IMR-90 (cell line): ENCODE results near the gene CD99. TPM values are rescaled to one million over a fixed set of nuclear protein-coding genes. Genes with fewer than 3 reads are reported as not detected.

Source experiments
- ATAC-seq: fragments of 200-7000 bp; cut with Tn5 transposase; 2 replicates; pipeline ENCODE4 v1.9.1; 2020; ENCODE audit warnings: low read depth, mild to moderate bottlenecking, moderate library complexity
- BruUV-seq: library from RNA; stranded (reverse); fragments of 400-500 nt; replicated peaks from 2 replicates; lab custom pipeline; 2021; lab: Mats Ljungman, UMichigan
- CTCF ChIA-PET: fragments of 300-600 bp; formaldehyde crosslinking; extraction: SDS; loops from one replicate; lab custom pipeline; 2021; ENCODE audit warnings: antibody characterized with exemption; lab: Yijun Ruan, JAX
- POLR2A ChIA-PET: fragments of 300-600 bp; sonication (Branson Sonifier 250); formaldehyde crosslinking; loops from one replicate; lab custom pipeline; 2022; ENCODE audit warnings: antibody characterized with exemption; ENCODE audit not compliant: unreplicated experiment; lab: Charles Lee
- DNase-seq: peaks from one replicate; pipeline ENCODE4 v3.0.0; 2013
- H2AFZ ChIP-seq: replicated peaks from 2 replicates; pipeline ENCODE3; 2013; ENCODE audit warnings: low read length, mild to moderate bottlenecking; ENCODE audit not compliant: poor library complexity
- H2AK5ac ChIP-seq: 2 replicates; pipeline ENCODE4 v1.6.1; 2013; ENCODE audit warnings: low read depth, low read length, inconsistent platforms
- H2AK9ac ChIP-seq: replicated peaks from 2 replicates; pipeline ENCODE3; 2013; ENCODE audit warnings: mild to moderate bottlenecking, low read depth, low read length, moderate library complexity; ENCODE audit not compliant: poor library complexity
- H2BK120ac ChIP-seq: 2 replicates; pipeline ENCODE4 v1.6.1; 2013; ENCODE audit warnings: low read depth, low read length, inconsistent platforms
- H2BK15ac ChIP-seq: 3 replicates; pipeline ENCODE4 v1.6.1; 2013; ENCODE audit warnings: low read depth, low read length, inconsistent platforms
- H2BK20ac ChIP-seq: 2 replicates; pipeline ENCODE4 v1.6.1; 2013; ENCODE audit warnings: low read depth, mild to moderate bottlenecking, inconsistent platforms, low read length, moderate library complexity
- H2BK5ac ChIP-seq: 2 replicates; pipeline ENCODE4 v1.6.1; 2013; ENCODE audit warnings: mild to moderate bottlenecking, low read depth, low read length, inconsistent platforms; ENCODE audit not compliant: poor library complexity, severe bottlenecking
- H3K14ac ChIP-seq: replicated peaks from 2 replicates; pipeline ENCODE4 v1.6.1; 2013; ENCODE audit warnings: low read depth, low read length, inconsistent platforms
- H3K18ac ChIP-seq: 2 replicates; pipeline ENCODE4 v1.6.1; 2013; ENCODE audit warnings: low read depth, low read length, control low read depth
- H3K23ac ChIP-seq: 2 replicates; pipeline ENCODE4 v1.6.1; 2013; ENCODE audit warnings: low read depth, low read length, inconsistent platforms
- H3K27ac ChIP-seq: 2 replicates; pipeline ENCODE4 v1.5.1; 2013; ENCODE audit warnings: mild to moderate bottlenecking, control low read depth, low read length; ENCODE audit not compliant: insufficient read depth
- H3K27me3 ChIP-seq: 2 replicates; pipeline ENCODE4 v1.6.1; 2013; ENCODE audit warnings: low read length; ENCODE audit not compliant: control insufficient read depth, insufficient read depth
- H3K36me3 ChIP-seq: 2 replicates; pipeline ENCODE4 v1.6.1; 2013; ENCODE audit warnings: low read length, mixed read lengths; ENCODE audit not compliant: control insufficient read depth, insufficient read depth
- H3K4ac ChIP-seq: 2 replicates; pipeline ENCODE4 v1.6.1; 2013; ENCODE audit warnings: low read depth, low read length, inconsistent platforms
- H3K4me1 ChIP-seq: 2 replicates; pipeline ENCODE4 v1.6.1; 2013; ENCODE audit warnings: low read length, mixed read lengths; ENCODE audit not compliant: control insufficient read depth, insufficient read depth
- H3K4me2 ChIP-seq: 2 replicates; pipeline ENCODE4 v1.6.1; 2013; ENCODE audit warnings: low read depth, mild to moderate bottlenecking, control low read depth, low read length, moderate library complexity
- H3K4me3 ChIP-seq: 2 replicates; pipeline ENCODE4 v1.5.1; 2013; ENCODE audit warnings: low read depth, mild to moderate bottlenecking, control low read depth, low read length, moderate library complexity; ENCODE audit not compliant: insufficient read depth
- H3K56ac ChIP-seq: 2 replicates; pipeline ENCODE4 v1.6.1; 2013; ENCODE audit warnings: low read length, inconsistent platforms; ENCODE audit not compliant: insufficient read depth; ENCODE audit errors: extremely low read depth
- H3K79me1 ChIP-seq, 2 experiments: 2 replicates each; pipeline ENCODE4 v1.6.1; 2013; ENCODE audit warnings: low read length in 2 of 2, inconsistent platforms in 1 of 2, low read depth in 1 of 2
- H3K9ac ChIP-seq: 2 replicates; pipeline ENCODE4 v1.6.1; 2013; ENCODE audit warnings: low read depth, low read length, control low read depth
- H3K9me1 ChIP-seq: 2 replicates; pipeline ENCODE4 v1.6.1; 2013; ENCODE audit warnings: low read length, inconsistent platforms; ENCODE audit not compliant: insufficient read depth
- H3K9me3 ChIP-seq: 2 replicates; pipeline ENCODE4 v1.6.1; 2013; ENCODE audit warnings: low read length; ENCODE audit not compliant: control insufficient read depth, insufficient read depth
- H4K20me1 ChIP-seq: 2 replicates; pipeline ENCODE4 v1.6.1; 2013; ENCODE audit warnings: low read length, inconsistent platforms; ENCODE audit not compliant: insufficient read depth
- H4K5ac ChIP-seq: 2 replicates; pipeline ENCODE4 v1.6.1; 2013; ENCODE audit warnings: mild to moderate bottlenecking, low read depth, low read length, control low read depth
- H4K8ac ChIP-seq, 2 experiments: 2 replicates each; pipeline ENCODE4 v1.6.1; 2013; ENCODE audit warnings: low read depth in 2 of 2, low read length in 2 of 2, control low read depth in 1 of 2, inconsistent platforms in 1 of 2
- H4K91ac ChIP-seq: 2 replicates; pipeline ENCODE4 v1.6.1; 2013; ENCODE audit warnings: low read depth, low read length, inconsistent platforms; ENCODE audit not compliant: insufficient read depth
- MAZ ChIP-seq: IDR thresholded peaks from 2 replicates; pipeline ENCODE4 v1.6.1; 2012; ENCODE audit warnings: low read depth, mild to moderate bottlenecking, low read length, improper control_type of control experiment, moderate library complexity, borderline replicate concordance
- WGBS, 2 experiments: methylation state at CpG; one replicate each; pipeline versions ENCODE4 v1.1.5 to v1.1.7; 2013; ENCODE audit warnings: missing lambda C conversion rate in 2 of 2; ENCODE audit not compliant: insufficient read length in 1 of 2; ENCODE audit errors: extremely low coverage in 2 of 2; 5-methylcytosine and 5-hydroxymethylcytosine counted together
- dilution Hi-C: fragments of 300-500 bp; cut with HindIII; formaldehyde crosslinking; loops from one replicate; pipeline ENCODE4 v1.14.3; 2018; ENCODE audit warnings: low sequenced_read_pairs; ENCODE audit not compliant: unreplicated experiment
- in situ Hi-C: fragments of 300-500 bp; cut with MboI; formaldehyde crosslinking; loops from 3 replicates; pipeline ENCODE4 v1.14.3; 2019; ENCODE audit warnings: low sequenced_read_pairs, inconsistent platforms, mixed read lengths
- intact Hi-C: fragments of 100-400 bp; cut with micrococcal nuclease; formaldehyde crosslinking; loops from 2 replicates; pipeline ENCODE4 v1.10.0; 2022
- polyA plus RNA-seq, 3 experiments: library from polyadenylated mRNA; depleted of rRNA; stranded (reverse); fragments of >200 nt; gene quantifications; 2 replicates each; pipeline ENCODE4 v1.2.3, GENCODE V29; 2012; ENCODE audit warnings: low replicate concordance in 1 of 3
- total RNA-seq: library from RNA; depleted of rRNA; stranded (reverse); fragments of >200 nt; gene quantifications from 2 replicates; pipeline ENCODE4 v1.2.3, GENCODE V29; 2012

The CD99 gene
- total and polyA plus RNA-seq, 2 of the 4 experiments (the other 2 are of a cell fraction) = 102 to 369 TPM

DNA sequence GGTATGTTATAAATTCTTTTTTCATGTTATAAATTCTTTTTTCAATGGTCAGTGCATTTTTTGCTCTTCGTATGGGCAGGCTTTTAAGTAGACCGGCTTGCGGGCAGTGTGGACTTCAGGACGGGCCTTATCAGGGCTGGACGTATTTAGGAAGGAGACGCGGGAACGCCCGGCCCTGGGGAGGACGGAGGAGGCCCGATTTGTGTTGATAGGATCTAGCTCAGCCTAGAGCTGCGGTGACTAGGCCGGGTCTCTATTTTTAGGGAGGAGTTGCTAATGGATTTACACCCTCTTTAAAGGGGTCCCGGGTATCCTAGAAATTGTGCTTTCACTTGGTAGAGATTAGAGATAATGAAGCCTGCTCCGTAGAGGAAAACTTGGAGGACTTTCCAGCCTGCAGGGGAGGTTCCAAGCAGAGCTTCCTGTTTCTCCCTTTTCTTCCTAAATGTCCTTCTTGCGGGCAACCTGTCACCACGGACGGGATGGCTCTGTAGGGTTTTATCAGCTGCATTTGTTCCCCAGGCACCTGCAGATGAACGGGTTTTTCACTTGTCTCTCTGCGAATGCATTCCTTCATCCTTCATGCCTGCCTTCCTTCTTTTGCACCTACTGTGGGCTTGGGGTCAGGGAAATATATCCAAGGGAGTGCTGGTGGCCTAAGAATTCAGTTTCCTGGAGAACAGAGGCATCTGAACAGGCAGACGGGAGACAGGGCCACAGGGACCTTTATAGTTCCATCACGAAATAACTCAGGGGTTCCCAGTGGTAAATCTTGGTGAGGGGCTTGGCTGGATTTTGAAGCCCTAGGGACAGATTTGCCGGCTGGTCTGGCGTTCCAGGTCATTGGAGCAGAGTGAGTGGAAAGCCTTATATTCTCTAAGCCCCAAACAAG lies 1.4 kb downstream of the CD99 start:
- Histone ChIP-seq H2BK5ac (peak overlapping the region; percentile 12), H2BK15ac (no peak overlapping the region), H3K27ac (peak overlapping the region; percentile 61), H2AK9ac (peak overlapping the region; percentile 98), H3K36me3 (peaks cover 2% of the 10 kb centered on the region; the same call in 1 of the 2 replicates), H3K9ac (peak overlapping the region; percentile 88), H3K18ac (no peak overlapping the region), H3K4ac (peak overlapping the region; percentile 91), H2AK5ac (peak overlapping the region; percentile 34), H3K9me3 (no peaks in the 10 kb centered on the region), H4K91ac (peak overlapping the region; percentile 6), H2BK20ac (no peak overlapping the region), H3K14ac (peak overlapping the region; percentile 95), H3K9me1 (peaks cover 11% of the 10 kb centered on the region), H3K4me3 (peak overlapping the region; percentile 91), H3K4me1 (peaks cover 8% of the 10 kb centered on the region), H3K4me2 (peak overlapping the region; percentile 79), H4K20me1 (peaks cover 33% of the 10 kb centered on the region), H2AFZ (peak overlapping the region; percentile 64), H4K5ac (no peak overlapping the region), H3K56ac (peak overlapping the region; percentile 81), H3K27me3 (no peaks in the 10 kb centered on the region; the same call in 1 of the 2 replicates), H3K79me1 (peaks cover 4 to 42% of the 10 kb centered on the region in 2 experiments), H3K23ac (peak overlapping the region; percentile 91), H4K8ac (peak overlapping the region; percentile 29 to 85), H2BK120ac (peak overlapping the region; percentile 6; the same call in 1 of the 2 replicates)
- 0 out of 2 replicates have a peak, but pooled peaks have one; percentile 2 for ATAC-seq
- CTCF ChIA-PET = no interaction called here
- dilution Hi-C loops (no loop called here), intact Hi-C loops (loop anchor here (2.0 to 5.0 kb wide), 2 partner anchors 14 to 75 kb away; no protein-coding TSS in a partner anchor), in situ Hi-C loops (no loop called here)
- TF ChIP-seq MAZ = no peak
- BruUV-seq = no TSS peak
- 0% methylated on average over 2 of the region's 24 CpGs; no CpG with 5 or more reads in 1 of the 2 experiments for WGBS, 2 experiments
- peak; percentile 58 for DNase-seq
- POLR2A ChIA-PET = no interaction called here
